HG02938 (cell line): ENCODE measurements around the gene RNFT2.
"Not testable (repeated sequence)": the region's sequence is repeated elsewhere in the genome, so short reads cannot be mapped to it uniquely, and the experiment has no call there.

ENCODE experiments used
- ATAC-seq: cut with Tn5 transposase; IDR thresholded peaks from one replicate; pipeline ENCODE4 v1.9.1; 2021; ENCODE audit warnings: mild to moderate bottlenecking, moderate library complexity; ENCODE audit not compliant: unreplicated experiment

RNFT2 gene

GRCh38 chr12:116789562-116789961 lies 51.4 kb downstream of the RNFT2 start:
- not testable (repeated sequence) for ATAC-seq

- no peak for ATAC-seq
Measured at GRCh38 chr12:116790066-116790465, 52.0 kb downstream of the RNFT2 start.

DNA sequence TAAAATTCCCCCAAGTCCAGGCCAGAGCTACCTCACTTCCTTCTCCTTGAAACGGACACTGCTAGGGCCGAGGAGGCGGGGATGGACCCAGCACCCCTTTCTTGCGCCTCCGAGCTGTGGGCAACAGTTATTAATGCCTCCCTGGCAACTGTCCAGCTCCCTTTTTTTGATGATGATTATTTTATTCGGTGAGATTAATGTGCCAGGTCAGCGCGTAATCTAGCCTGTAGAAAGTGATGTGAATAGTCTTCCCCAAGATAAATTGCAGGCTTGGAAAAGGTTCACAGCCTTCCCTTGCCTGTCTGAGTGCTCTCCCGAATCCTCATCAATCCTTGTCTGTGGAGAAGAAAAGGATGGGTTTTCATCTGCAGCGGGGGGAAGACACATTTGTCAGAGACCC lies 54.3 kb downstream of the RNFT2 start:
- no peak for ATAC-seq

DNA sequence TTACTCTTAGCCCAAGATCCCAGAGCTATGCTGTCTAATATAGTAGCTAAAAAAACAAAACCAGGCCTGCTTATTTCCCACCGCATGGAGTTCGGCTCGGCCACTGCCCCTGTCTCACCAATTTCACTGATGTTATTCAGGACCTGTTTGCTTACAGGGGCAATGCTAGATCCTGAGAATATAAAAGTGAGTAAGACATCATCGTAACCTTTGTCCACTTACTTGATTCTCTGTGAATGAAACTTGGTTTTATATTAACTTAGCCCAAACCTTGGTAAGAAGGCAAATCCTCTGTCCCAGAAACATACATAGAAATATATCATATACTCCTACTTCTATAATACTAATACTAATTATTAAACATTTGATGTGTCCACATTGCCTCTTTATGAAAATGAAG lies 56.6 kb downstream of the RNFT2 start:
- ATAC-seq = no peak

GRCh38 chr12:116797885-116798284 lies 59.8 kb downstream of the RNFT2 start:
- no peak for ATAC-seq

DNA sequence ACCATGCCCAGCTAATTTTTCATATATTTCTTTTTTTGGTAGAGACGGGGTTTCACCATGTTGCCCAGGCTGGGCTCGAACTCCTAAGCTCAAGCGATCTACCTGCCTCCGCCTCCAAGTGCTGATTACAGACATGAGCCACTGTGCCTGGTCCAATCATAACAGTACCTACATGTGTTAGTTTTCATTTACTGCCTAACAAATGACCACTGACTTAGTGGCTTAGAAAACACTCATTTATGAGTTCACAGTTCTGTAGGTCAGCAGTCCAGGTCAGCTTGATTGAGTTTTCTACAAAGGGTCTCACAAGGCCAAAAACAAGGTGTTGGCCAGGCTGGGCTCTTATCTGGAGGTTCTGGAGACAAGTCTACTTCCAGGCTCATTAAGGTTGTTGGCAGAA lies 60.6 kb downstream of the RNFT2 start:
- no peak for ATAC-seq

DNA sequence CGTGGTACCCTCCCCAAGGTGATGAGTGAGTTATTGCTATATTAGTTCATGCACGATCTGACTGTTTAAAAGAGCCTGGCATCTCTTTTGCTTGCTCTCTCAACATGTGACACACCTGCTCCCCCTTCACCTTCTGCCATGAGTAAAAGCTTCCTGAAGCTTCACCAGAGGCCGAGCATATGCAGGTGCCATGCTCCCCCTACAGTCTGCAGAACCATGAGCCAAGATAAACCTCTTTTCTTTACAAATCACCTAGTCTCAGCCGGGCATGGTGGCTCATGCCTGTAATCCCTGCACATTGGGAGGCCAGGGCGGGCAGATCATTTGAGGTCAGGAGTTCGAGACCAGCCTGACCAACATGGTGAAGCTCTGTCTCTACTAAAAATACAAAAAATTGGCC lies 61.8 kb downstream of the RNFT2 start:
- no peak for ATAC-seq

DNA sequence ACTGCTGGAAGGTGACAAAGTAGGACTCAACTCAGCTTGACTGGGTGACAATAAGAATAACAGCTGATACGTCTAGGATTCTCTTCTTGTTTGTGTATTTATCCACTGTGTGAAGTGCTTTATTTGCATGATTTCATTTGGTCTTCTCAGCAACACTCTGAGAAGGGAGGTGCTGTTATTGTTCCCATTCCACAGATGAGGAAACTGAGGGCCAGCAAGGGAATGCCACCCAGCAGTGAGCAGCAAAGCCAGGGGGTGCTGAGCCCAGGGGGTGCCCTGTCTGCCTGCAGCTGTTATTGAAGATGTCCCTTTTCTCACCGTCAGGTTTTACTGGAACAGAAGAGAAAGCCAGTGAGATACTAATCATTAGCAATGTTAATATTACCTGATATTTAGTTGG lies 62.8 kb downstream of the RNFT2 start:
- ATAC-seq = no peak

- ATAC-seq = no peak
Measured at GRCh38 chr12:116802018-116802417, 63.9 kb downstream of the RNFT2 start.

GRCh38 chr12:116803013-116803736 lies 65.1 kb downstream of the RNFT2 start:
- no peak for ATAC-seq

DNA sequence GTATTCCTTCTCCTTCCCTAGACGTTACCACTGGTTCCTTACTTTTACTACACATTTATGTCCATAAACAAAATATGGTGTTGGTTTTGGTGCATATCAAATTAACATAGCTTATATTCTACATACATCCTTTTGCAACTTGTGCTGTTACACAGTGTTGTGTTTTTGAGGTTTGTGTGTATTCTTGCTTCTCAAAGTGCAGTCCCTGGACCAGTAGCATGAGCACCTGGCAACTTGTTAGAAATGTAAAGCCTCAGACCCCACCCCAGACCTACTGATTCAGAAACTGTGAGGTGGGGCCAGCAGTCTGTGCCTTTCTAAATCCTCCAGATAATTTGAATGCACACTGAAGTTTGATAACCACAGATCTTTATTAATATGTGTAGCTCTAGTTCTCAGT lies 65.9 kb downstream of the RNFT2 start:
- ATAC-seq = no peak

GRCh38 chr12:116806845-116807440 lies 68.8 kb downstream of the RNFT2 start:
- no peak for ATAC-seq

GRCh38 chr12:116807546-116807945 lies 69.4 kb downstream of the RNFT2 start:
- no peak for ATAC-seq

- ATAC-seq = no peak
Measured at GRCh38 chr12:116808113-116809105, 70.3 kb downstream of the RNFT2 start.

GRCh38 chr12:116812238-116812637 lies 74.1 kb downstream of the RNFT2 start:
- no peak for ATAC-seq

DNA sequence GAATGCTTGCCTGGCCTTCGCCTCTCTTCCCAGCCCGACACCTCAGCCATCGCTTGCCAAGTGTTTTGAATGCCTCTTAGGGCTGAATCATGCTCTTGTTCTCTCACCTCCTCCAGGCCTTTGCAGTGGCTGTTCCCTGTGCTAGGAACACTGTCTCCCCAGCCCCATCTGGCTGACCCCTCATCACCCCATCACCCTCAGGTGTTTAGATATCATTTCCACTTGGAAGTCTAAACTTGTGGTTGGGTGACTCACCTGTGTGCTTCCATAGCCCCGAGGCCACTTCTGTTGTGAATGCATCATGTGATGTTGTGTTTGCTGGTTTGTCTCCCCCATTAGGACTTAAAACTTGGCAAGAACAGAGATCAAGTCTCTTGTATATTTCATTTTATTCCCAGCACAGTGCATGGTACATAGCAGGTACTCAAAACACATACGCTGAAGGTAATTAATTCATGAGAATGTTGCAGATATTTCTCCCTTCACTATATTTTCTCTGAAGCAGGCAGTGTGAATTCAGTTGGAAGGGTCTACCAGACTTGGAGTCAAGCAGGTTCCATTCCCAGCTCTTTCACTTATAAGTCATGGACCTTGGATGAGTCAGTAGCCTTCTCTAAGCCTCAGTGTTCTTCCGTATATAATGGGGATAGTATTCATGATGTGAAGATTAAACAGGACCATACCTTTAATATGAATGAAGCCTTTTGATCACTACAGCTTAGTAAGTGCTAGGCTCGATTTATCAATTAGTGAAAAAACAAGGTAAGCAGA lies 75.3 kb downstream of the RNFT2 start:
- ATAC-seq = no peak

DNA sequence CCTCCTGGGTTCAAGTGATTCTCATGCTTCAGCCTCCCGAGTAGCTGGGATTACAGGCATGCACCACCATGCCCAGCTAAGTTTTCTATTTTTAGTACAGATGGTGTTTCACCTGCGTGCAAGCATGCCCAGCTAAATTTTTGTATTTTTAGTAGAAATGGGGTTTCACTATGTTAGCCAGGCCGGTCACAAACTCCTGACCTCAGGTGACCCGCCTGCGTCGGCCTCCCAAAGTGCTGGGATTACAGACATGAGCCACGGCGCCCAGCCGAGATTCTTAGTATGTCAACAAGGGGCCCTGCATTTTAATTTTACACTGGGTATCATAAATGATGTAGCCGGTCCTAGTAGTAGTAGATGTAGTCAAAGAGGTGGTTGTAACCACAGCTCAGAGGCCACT lies 76.7 kb downstream of the RNFT2 start:
- ATAC-seq = not testable (repeated sequence)

DNA sequence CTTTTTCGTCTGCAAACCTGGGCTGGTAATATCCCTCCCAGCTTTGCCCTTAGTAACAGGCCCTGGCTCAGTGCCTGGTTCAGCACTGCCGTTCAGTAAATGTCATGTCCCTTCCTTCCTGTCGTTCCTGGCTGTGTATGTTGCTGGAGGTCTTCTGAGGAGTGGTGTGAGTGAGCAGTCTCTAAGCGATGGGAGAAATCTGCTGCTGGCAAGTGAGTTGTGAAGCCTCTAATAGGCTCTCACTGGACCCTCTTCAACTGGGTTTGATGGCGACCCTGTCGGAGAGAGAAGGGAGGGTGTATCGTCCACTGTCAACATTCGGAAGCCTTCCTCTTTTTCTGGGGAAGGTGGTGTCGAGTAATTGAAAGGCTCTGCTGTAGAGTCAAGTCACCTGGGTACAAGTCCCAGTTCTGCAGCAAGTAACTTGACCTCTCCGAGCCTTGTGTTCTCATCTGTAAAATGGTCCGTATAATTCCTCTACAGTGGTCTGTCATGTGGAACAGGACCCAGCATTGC lies 80.3 kb downstream of the RNFT2 start:
- ATAC-seq = peak; percentile 2

- peak; percentile 84 for ATAC-seq
Measured at GRCh38 chr12:116818948-116819832, 81.1 kb downstream of the RNFT2 start.
